Bronchial epithelial cell (primary cell): ENCODE results near the gene FARS2. TPM values are rescaled to one million over a fixed set of nuclear protein-coding genes. Genes with fewer than 3 reads are reported as not detected.

Source experiments
- DNase-seq: peaks from one replicate; pipeline ENCODE4 v3.0.0-alpha.2; 2010; ENCODE audit warnings: low read depth
- FAIRE-seq: peaks from 2 replicates; lab custom pipeline; 2011; peaks lifted over from hg19 to GRCh38; lab: Jason Lieb, UNC
- H3K27me3 ChIP-seq: 2 replicates; pipeline ENCODE4 v1.5.1; 2011; ENCODE audit warnings: low read length; ENCODE audit not compliant: control insufficient read depth, insufficient read depth
- H3K36me3 ChIP-seq: 2 replicates; pipeline ENCODE4 v1.5.1; 2011; ENCODE audit warnings: low read length; ENCODE audit not compliant: control insufficient read depth, insufficient read depth
- H3K4me3 ChIP-seq: 2 replicates; pipeline ENCODE4 v1.5.1; 2011; ENCODE audit warnings: mild to moderate bottlenecking, low read depth, low read length, control low read depth
- total RNA-seq: library from RNA; depleted of rRNA; stranded (reverse); fragments of >200 nt; gene quantifications from 2 replicates; pipeline ENCODE4 v1.2.1, GENCODE V29; 2014
- TF ChIP-seq, protein P1 (sequence below): IDR thresholded peaks from 2 replicates; pipeline ENCODE4 v1.5.1; 2011; ENCODE audit warnings: mild to moderate bottlenecking, moderate library complexity, low read length, control low read depth, inconsistent platforms; ENCODE audit not compliant: insufficient read depth, severe bottlenecking

FARS2 gene
- total RNA-seq, 1 donor from 2014 or later = 27.4 TPM

- TF ChIP-seq, protein P1, sequence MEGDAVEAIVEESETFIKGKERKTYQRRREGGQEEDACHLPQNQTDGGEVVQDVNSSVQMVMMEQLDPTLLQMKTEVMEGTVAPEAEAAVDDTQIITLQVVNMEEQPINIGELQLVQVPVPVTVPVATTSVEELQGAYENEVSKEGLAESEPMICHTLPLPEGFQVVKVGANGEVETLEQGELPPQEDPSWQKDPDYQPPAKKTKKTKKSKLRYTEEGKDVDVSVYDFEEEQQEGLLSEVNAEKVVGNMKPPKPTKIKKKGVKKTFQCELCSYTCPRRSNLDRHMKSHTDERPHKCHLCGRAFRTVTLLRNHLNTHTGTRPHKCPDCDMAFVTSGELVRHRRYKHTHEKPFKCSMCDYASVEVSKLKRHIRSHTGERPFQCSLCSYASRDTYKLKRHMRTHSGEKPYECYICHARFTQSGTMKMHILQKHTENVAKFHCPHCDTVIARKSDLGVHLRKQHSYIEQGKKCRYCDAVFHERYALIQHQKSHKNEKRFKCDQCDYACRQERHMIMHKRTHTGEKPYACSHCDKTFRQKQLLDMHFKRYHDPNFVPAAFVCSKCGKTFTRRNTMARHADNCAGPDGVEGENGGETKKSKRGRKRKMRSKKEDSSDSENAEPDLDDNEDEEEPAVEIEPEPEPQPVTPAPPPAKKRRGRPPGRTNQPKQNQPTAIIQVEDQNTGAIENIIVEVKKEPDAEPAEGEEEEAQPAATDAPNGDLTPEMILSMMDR = no peak
- Histone ChIP-seq H3K4me3 (no peak overlapping the region), H3K36me3 (no peaks in the 10 kb centered on the region), H3K27me3 (no peaks in the 10 kb centered on the region)
- no peak for FAIRE-seq
- DNase-seq = no peak
Observed at GRCh38 chr6:5811997-5812396, 550.7 kb downstream of the FARS2 start.

- Histone ChIP-seq H3K36me3 (no peaks in the 10 kb centered on the region), H3K4me3 (no peak overlapping the region), H3K27me3 (no peaks in the 10 kb centered on the region)
- TF ChIP-seq, protein P1 = no peak
- FAIRE-seq (no peak), DNase-seq (no peak)
Observed at GRCh38 chr6:5813625-5814027, 552.3 kb downstream of the FARS2 start.

DNA sequence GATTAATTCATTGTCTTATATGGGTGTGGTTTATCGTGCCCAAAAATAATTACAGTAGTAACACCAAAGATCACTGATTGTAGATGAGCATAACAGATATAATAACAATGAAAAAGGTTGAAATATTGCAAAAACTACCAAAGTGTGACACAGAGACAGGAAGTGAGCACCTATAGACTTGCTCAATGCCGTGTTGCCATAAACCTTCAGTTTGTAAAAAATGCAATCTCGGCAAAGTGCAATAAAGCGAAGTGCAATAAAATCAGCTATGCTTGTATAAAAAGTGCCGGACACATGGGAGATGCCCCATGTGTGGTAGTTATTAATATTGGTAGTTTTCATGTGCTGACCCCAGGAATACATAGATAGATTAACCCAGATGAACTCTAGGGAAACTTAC is 552.8 kb downstream of the FARS2 start:
- H3K27me3 ChIP-seq = no peaks in the 10 kb centered on the region
- no peak for FAIRE-seq
- DNase-seq = no peak
- TF ChIP-seq, protein P1 = no peak
- H3K36me3 ChIP-seq = no peaks in the 10 kb centered on the region
- H3K4me3 ChIP-seq = no peak overlapping the region

- no peaks in the 10 kb centered on the region for H3K27me3 ChIP-seq
- DNase-seq (no peak), FAIRE-seq (no peak)
- H3K4me3 ChIP-seq = no peak overlapping the region
- no peaks in the 10 kb centered on the region for H3K36me3 ChIP-seq
- TF ChIP-seq, protein P1 = no peak
Observed at GRCh38 chr6:5814901-5815300, 553.6 kb downstream of the FARS2 start.

- no peaks in the 10 kb centered on the region for H3K27me3 ChIP-seq
- DNase-seq (no peak), FAIRE-seq (no peak)
- no peaks in the 10 kb centered on the region for H3K36me3 ChIP-seq
- TF ChIP-seq, protein P1 = no peak
- H3K4me3 ChIP-seq = no peak overlapping the region
Observed at GRCh38 chr6:5817869-5818268, 556.6 kb downstream of the FARS2 start.

DNA sequence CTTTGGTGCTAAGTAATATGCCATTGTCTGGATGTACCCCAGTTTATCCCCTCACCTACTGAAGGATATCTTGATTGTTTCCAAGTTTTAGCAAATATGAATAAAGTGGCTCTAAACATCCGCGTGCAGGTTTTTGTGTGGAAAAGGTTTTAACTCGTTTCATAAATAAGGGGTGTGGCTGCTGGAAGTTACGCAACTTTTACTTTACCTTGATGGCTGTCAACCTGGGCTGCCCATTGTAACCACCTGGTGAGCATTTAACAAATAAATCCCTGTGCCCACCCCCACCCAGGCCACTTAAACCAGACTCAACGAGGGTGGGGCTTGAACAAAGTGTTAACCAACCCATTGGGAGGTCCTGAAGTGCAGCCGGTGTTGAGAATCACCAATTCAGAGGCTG is 557.6 kb downstream of the FARS2 start:
- no peaks in the 10 kb centered on the region for H3K36me3 ChIP-seq
- TF ChIP-seq, protein P1 = no peak
- no peaks in the 10 kb centered on the region for H3K27me3 ChIP-seq
- DNase-seq (no peak), FAIRE-seq (no peak)
- H3K4me3 ChIP-seq = no peak overlapping the region
